IMR-90 (cell line): Measurements from ENCODE around the gene COL4A2. TPM values are rescaled to one million over a fixed set of nuclear protein-coding genes. Genes with fewer than 3 reads are reported as not detected.

Source experiments
- CTCF ChIP-seq: conservative IDR thresholded peaks from 2 replicates; pipeline ENCODE4 v1.5.1; 2012; ENCODE audit warnings: mild to moderate bottlenecking, low read depth, low read length, improper control_type of control experiment
- RCOR1 ChIP-seq: IDR thresholded peaks from 2 replicates; pipeline ENCODE4 v1.6.1; 2012; ENCODE audit warnings: mild to moderate bottlenecking, low read length, improper control_type of control experiment; ENCODE audit not compliant: insufficient replicate concordance
- polyA plus RNA-seq, 3 experiments: library from polyadenylated mRNA; depleted of rRNA; stranded (reverse); fragments of >200 nt; gene quantifications; 2 replicates each; pipeline ENCODE4 v1.2.3, GENCODE V29; 2012; ENCODE audit warnings: low replicate concordance in 1 of 3
- total RNA-seq: library from RNA; depleted of rRNA; stranded (reverse); fragments of >200 nt; gene quantifications from 2 replicates; pipeline ENCODE4 v1.2.3, GENCODE V29; 2012

COL4A2 gene
- total and polyA plus RNA-seq, 2 of the 4 experiments (the other 2 are of a cell fraction): 90.7 to 457 TPM

- no peak for TF ChIP-seq CTCF
- no peak for TF ChIP-seq RCOR1
Measured at GRCh38 chr13:110388108-110388943, 81.2 kb downstream of the COL4A2 start (continued).
